ENCODE data around the gene ATE1. TPM values are rescaled to one million over a fixed set of nuclear protein-coding genes. Genes with fewer than 3 reads are reported as not detected.
A peak's percentile ranks its signal among the peaks of the same experiment; 100 is the strongest.

ATE1 gene
- total and polyA plus RNA-seq, 2 of the 4 experiments (the other 2 are of a cell fraction), result 6.4 to 27.8 TPM

GRCh38 chr10:121949451-121949850 is 21.6 kb upstream of the ATE1 start:
- H2AK5ac ChIP-seq (ENCODE audit: low read depth, low read length), result no peak overlapping the region
- H4K91ac ChIP-seq (ENCODE audit: insufficient read depth, low read depth, low read length), result no peak overlapping the region
- ATAC-seq (ENCODE audit: low read depth) (peak; percentile 63), DNase-seq (no peak)
- no peaks in the 10 kb centered on the region for H3K79me1 ChIP-seq (ENCODE audit: low read depth in 1 of 2, low read length in 2 of 2)
- no peak overlapping the region for H3K4ac ChIP-seq (ENCODE audit: low read depth, low read length)
- no peak overlapping the region for H3K18ac ChIP-seq (ENCODE audit: low read depth, low read length)
- 0 out of 2 replicates have a peak, but pooled peaks cover 2% of the 10 kb centered on the region for H3K36me3 ChIP-seq (ENCODE audit: control insufficient read depth, insufficient read depth, low read length)
- BruUV-seq (replicated peaks), result no TSS peak
- H3K4me3 ChIP-seq (ENCODE audit: insufficient read depth, low read depth, low read length), result no peak overlapping the region
- no CpG with 5 or more reads among the region's 3 CpGs for WGBS, 2 experiments (ENCODE audit: extremely low coverage in 2 of 2, insufficient read length in 1 of 2)
- dilution Hi-C loops (cut with HindIII; ENCODE audit: low sequenced_read_pairs, unreplicated experiment), result no loop called here
- H3K27me3 ChIP-seq (ENCODE audit: control insufficient read depth, insufficient read depth, low read length), result no peaks in the 10 kb centered on the region
- no peak overlapping the region for H2AFZ ChIP-seq (replicated peaks; ENCODE audit: low read length, poor library complexity)
- no peak overlapping the region for H3K27ac ChIP-seq (ENCODE audit: insufficient read depth, low read length)
- POLR2A ChIA-PET (ENCODE audit: unreplicated experiment), result no interaction called here
- H3K23ac ChIP-seq (ENCODE audit: low read depth, low read length), result no peak overlapping the region
- no peak overlapping the region for H3K4me2 ChIP-seq (ENCODE audit: low read depth, low read length)
- no peak overlapping the region for H2BK120ac ChIP-seq (ENCODE audit: low read depth, low read length)
- H3K14ac ChIP-seq (replicated peaks; ENCODE audit: low read depth, low read length), result no peak overlapping the region
- H3K9ac ChIP-seq (ENCODE audit: low read depth, low read length), result no peak overlapping the region
- intact Hi-C loops (cut with micrococcal nuclease), result no loop called here
- TF ChIP-seq SMC3 (IDR thresholded peaks at IDR 0.05; ENCODE audit: low read depth, low read length) (no peak), MXI1 (IDR thresholded peaks at IDR 0.05; ENCODE audit: borderline replicate concordance, low read depth, low read length) (no peak), CHD1 (IDR thresholded peaks at IDR 0.05; ENCODE audit: low read depth, low read length) (no peak)
- no peak overlapping the region for H4K5ac ChIP-seq (ENCODE audit: low read depth, low read length)
- no peaks in the 10 kb centered on the region for H4K20me1 ChIP-seq (ENCODE audit: insufficient read depth, low read length)
- H3K56ac ChIP-seq (ENCODE audit: extremely low read depth, insufficient read depth, low read length), result no peak overlapping the region
- CTCF ChIA-PET, result no interaction called here
- H3K9me3 ChIP-seq (ENCODE audit: control insufficient read depth, insufficient read depth, low read length), result no peaks in the 10 kb centered on the region
- no peak overlapping the region for H2BK5ac ChIP-seq (ENCODE audit: low read depth, low read length, poor library complexity, severe bottlenecking)
- no peak overlapping the region for H2BK15ac ChIP-seq (ENCODE audit: low read depth, low read length)
- H2BK20ac ChIP-seq (ENCODE audit: low read depth, low read length), result no peak overlapping the region
- H2AK9ac ChIP-seq (replicated peaks; ENCODE audit: low read depth, low read length, poor library complexity), result no peak overlapping the region
- in situ Hi-C loops (cut with MboI; ENCODE audit: low sequenced_read_pairs), result no loop called here
- peaks cover 3% of the 10 kb centered on the region; the same call in 1 of the 2 replicates for H3K9me1 ChIP-seq (ENCODE audit: insufficient read depth, low read length)
- H3K4me1 ChIP-seq (ENCODE audit: control insufficient read depth, insufficient read depth, low read length), result no peaks in the 10 kb centered on the region
- no peak overlapping the region for H4K8ac ChIP-seq (ENCODE audit: low read depth in 2 of 2, low read length in 2 of 2)
